H9 (cell line): Measurements from ENCODE around the gene CRCP. TPM values are rescaled to one million over a fixed set of nuclear protein-coding genes. Genes with fewer than 3 reads are reported as not detected.

Experiments used
- DNase-seq: peaks from one replicate; pipeline ENCODE4 v3.0.0-alpha.2; 2017
- H2AFZ ChIP-seq: one replicate; pipeline ENCODE4 v1.6.1; 2013; ENCODE audit warnings: mild to moderate bottlenecking, low read length, control low read depth, moderate library complexity
- H2AK5ac ChIP-seq: 2 replicates; pipeline ENCODE4 v1.6.1; 2013; ENCODE audit warnings: low read length, control low read depth, mixed read lengths; ENCODE audit not compliant: insufficient read length
- H2BK120ac ChIP-seq: one replicate; pipeline ENCODE4 v1.6.1; 2013; ENCODE audit warnings: low read depth, mild to moderate bottlenecking, low read length, control low read depth, inconsistent platforms; ENCODE audit not compliant: poor library complexity, severe bottlenecking
- H2BK12ac ChIP-seq: 2 replicates; pipeline ENCODE4 v1.6.1; 2013; ENCODE audit warnings: low read length, control low read depth, mixed read lengths, low read depth; ENCODE audit not compliant: insufficient read length
- H2BK15ac ChIP-seq: 2 replicates; pipeline ENCODE4 v1.6.1; 2013; ENCODE audit warnings: low read depth, low read length, control low read depth
- H2BK20ac ChIP-seq: one replicate; pipeline ENCODE4 v1.6.1; 2013; ENCODE audit warnings: low read depth, mild to moderate bottlenecking, low read length, control low read depth, inconsistent platforms; ENCODE audit not compliant: poor library complexity, severe bottlenecking
- H2BK5ac ChIP-seq: 2 replicates; pipeline ENCODE4 v1.6.1; 2013; ENCODE audit warnings: low read length, control low read depth, mixed read lengths; ENCODE audit not compliant: insufficient read length
- H3K14ac ChIP-seq: 2 replicates; pipeline ENCODE4 v1.6.1; 2013; ENCODE audit warnings: low read length, control low read depth; ENCODE audit not compliant: insufficient read depth
- H3K18ac ChIP-seq: 2 replicates; pipeline ENCODE4 v1.6.1; 2013; ENCODE audit warnings: low read depth, mild to moderate bottlenecking, mixed read lengths, low read length, control low read depth; ENCODE audit not compliant: insufficient read length
- H3K23ac ChIP-seq: 2 replicates; pipeline ENCODE4 v1.6.1; 2013; ENCODE audit warnings: low read length, control low read depth, mixed read lengths, low read depth; ENCODE audit not compliant: insufficient read length
- H3K23me2 ChIP-seq: 2 replicates; pipeline ENCODE4 v1.6.1; 2013; ENCODE audit warnings: low read depth, mild to moderate bottlenecking, mixed read lengths, low read length, control low read depth; ENCODE audit not compliant: insufficient read length, poor library complexity, severe bottlenecking
- H3K27ac ChIP-seq: 2 replicates; pipeline ENCODE4 v1.5.1; 2013; ENCODE audit warnings: low read length, control low read depth, mixed read lengths, low read depth; ENCODE audit not compliant: insufficient read length
- H3K27me3 ChIP-seq: 2 replicates; pipeline ENCODE4 v1.6.1; 2013; ENCODE audit warnings: low read length, control low read depth, inconsistent platforms; ENCODE audit not compliant: insufficient read depth
- H3K4ac ChIP-seq: 2 replicates; pipeline ENCODE4 v1.6.1; 2013; ENCODE audit warnings: low read depth, mild to moderate bottlenecking, control low read depth, inconsistent platforms, low read length, moderate library complexity
- H3K4me1 ChIP-seq: 2 replicates; pipeline ENCODE4 v1.6.1; 2013; ENCODE audit warnings: low read length, control low read depth, inconsistent platforms; ENCODE audit not compliant: insufficient read depth
- H3K4me2 ChIP-seq: 2 replicates; pipeline ENCODE4 v1.6.1; 2013; ENCODE audit warnings: low read length, control low read depth, mixed read lengths; ENCODE audit not compliant: insufficient read length, insufficient read depth
- H3K56ac ChIP-seq: 2 replicates; pipeline ENCODE4 v1.6.1; 2013; ENCODE audit warnings: low read depth, mild to moderate bottlenecking, mixed read lengths, low read length, control low read depth; ENCODE audit not compliant: insufficient read length
- H3K79me1 ChIP-seq: 2 replicates; pipeline ENCODE4 v1.6.1; 2013; ENCODE audit warnings: low read depth, mild to moderate bottlenecking, moderate library complexity, low read length, control low read depth, inconsistent platforms; ENCODE audit not compliant: insufficient read depth, poor library complexity, severe bottlenecking
- H3K79me2 ChIP-seq: 2 replicates; pipeline ENCODE4 v1.6.1; 2013; ENCODE audit warnings: low read length, control low read depth, inconsistent platforms; ENCODE audit not compliant: insufficient read depth
- H3K9ac ChIP-seq: 2 replicates; pipeline ENCODE4 v1.6.1; 2013; ENCODE audit warnings: low read length, control low read depth, mixed read lengths; ENCODE audit not compliant: insufficient read length; ENCODE audit errors: extremely low read depth
- H3K9me3 ChIP-seq: one replicate; pipeline ENCODE4 v1.6.1; 2013; ENCODE audit warnings: low read depth, low read length, inconsistent platforms; ENCODE audit not compliant: control insufficient read depth
- H3T11ph ChIP-seq: one replicate; pipeline ENCODE4 v1.6.1; 2013; ENCODE audit warnings: mild to moderate bottlenecking, low read length, control low read depth, inconsistent platforms
- H4K20me1 ChIP-seq: one replicate; pipeline ENCODE4 v1.6.1; 2013; ENCODE audit not compliant: control insufficient read depth, insufficient read length, insufficient read depth
- H4K5ac ChIP-seq: 2 replicates; pipeline ENCODE4 v1.6.1; 2013; ENCODE audit warnings: low read depth, mild to moderate bottlenecking, mixed read lengths, low read length, control low read depth; ENCODE audit not compliant: insufficient read length
- H4K8ac ChIP-seq: replicated peaks from 2 replicates; pipeline ENCODE4 v1.6.1; 2013; ENCODE audit warnings: low read length, control low read depth, mixed read lengths, low read depth; ENCODE audit not compliant: insufficient read length
- H4K91ac ChIP-seq: 2 replicates; pipeline ENCODE4 v1.6.1; 2013; ENCODE audit warnings: low read depth, mild to moderate bottlenecking, moderate library complexity, mixed read lengths, low read length, control low read depth; ENCODE audit not compliant: insufficient read length
- H3K27ac Mint-ChIP-seq, 3 experiments: 2 replicates in 2 of 3; 3 replicates in 1 of 3; pipeline ENCODE4 v1.8.0; 2020 to 2021; ENCODE audit warnings: mixed read lengths in 3 of 3, mild to moderate bottlenecking in 1 of 3, moderate library complexity in 1 of 3
- H3K27me3 Mint-ChIP-seq: 2 replicates; pipeline ENCODE4 v1.8.0; 2021; ENCODE audit warnings: low read depth, mild to moderate bottlenecking, moderate library complexity, mixed read lengths
- H3K36me3 Mint-ChIP-seq, 3 experiments: 2 replicates in 2 of 3; 3 replicates in 1 of 3; pipeline ENCODE4 v1.8.0; 2020 to 2021; ENCODE audit warnings: low read depth in 3 of 3, mixed read lengths in 3 of 3; ENCODE audit not compliant: insufficient read depth in 1 of 3
- H3K4me1 Mint-ChIP-seq, 2 experiments: 2 replicates each; pipeline ENCODE4 v1.8.0; 2020; ENCODE audit warnings: mixed read lengths in 2 of 2
- H3K4me3 Mint-ChIP-seq, 2 experiments: 2 replicates in 1 of 2; 3 replicates in 1 of 2; pipeline ENCODE4 v1.8.0; 2020 to 2021; ENCODE audit warnings: mild to moderate bottlenecking in 2 of 2, mixed read lengths in 2 of 2, moderate library complexity in 1 of 2
- H3K9me3 Mint-ChIP-seq, 2 experiments: 2 replicates in 1 of 2; 3 replicates in 1 of 2; pipeline ENCODE4 v1.8.0; 2020; ENCODE audit warnings: mild to moderate bottlenecking in 2 of 2, mixed read lengths in 2 of 2, moderate library complexity in 1 of 2
- CTCF ChIP-seq: fragments of 200-600 bp; sonication (generic); conservative IDR thresholded peaks from 3 replicates; pipeline ENCODE4 v1.8.0; 2021; ENCODE audit warnings: antibody characterized with exemption, mild to moderate bottlenecking
- WGBS: extraction: QIAGEN DNeasy Blood & Tissue Kit; methylation state at CpG from one replicate; pipeline ENCODE4 v1.1.7; 2013; ENCODE audit warnings: missing lambda C conversion rate, low lambda C conversion rate, mixed read lengths; ENCODE audit not compliant: insufficient read length; ENCODE audit errors: extremely low coverage; 5-methylcytosine and 5-hydroxymethylcytosine counted together
- total RNA-seq: library from RNA; stranded (reverse); gene quantifications from 2 replicates; pipeline ENCODE4 v1.2.1, GENCODE V29; 2021

CRCP gene
- total RNA-seq, 1 experiment from 2014 or later, result 39.0 TPM

- no peak overlapping the region for H3K23ac ChIP-seq
Measured at GRCh38 chr7:66186991-66187390, 72.3 kb downstream of the CRCP start.

More at GRCh38 chr7:66186991-66187390, 72.3 kb downstream of the CRCP start:
- no peak overlapping the region for H3K27ac Mint-ChIP-seq
- DNase-seq, result no peak
- peaks cover 0 to 4% (median 0%) of the 10 kb centered on the region in 3 experiments; a peak in 5 of 7 replicates for H3K36me3 Mint-ChIP-seq
- Histone ChIP-seq H3K4ac (no peak overlapping the region), H2BK15ac (no peak overlapping the region), H4K20me1 (no peaks in the 10 kb centered on the region), H3K4me2 (no peak overlapping the region), H4K91ac (no peak overlapping the region), H2BK12ac (no peak overlapping the region), H2AFZ (no peak overlapping the region), H3K79me2 (no peaks in the 10 kb centered on the region), H2BK120ac (no peak overlapping the region), H3K27me3 (no peaks in the 10 kb centered on the region; the same call in 1 of the 2 replicates), H3K18ac (no peak overlapping the region), H4K8ac (no peak overlapping the region), H2BK5ac (no peak overlapping the region), H3K9me3 (no peaks in the 10 kb centered on the region), H3K27ac (no peak overlapping the region), H2BK20ac (no peak overlapping the region), H2AK5ac (no peak overlapping the region), H3K9ac (no peak overlapping the region), H4K5ac (no peak overlapping the region), H3K23me2 (no peaks in the 10 kb centered on the region), H3K4me1 (no peaks in the 10 kb centered on the region), H3T11ph (no peak overlapping the region), H3K56ac (no peak overlapping the region), H3K14ac (no peak overlapping the region), H3K79me1 (no peaks in the 10 kb centered on the region)
- peaks cover 5% of the 10 kb centered on the region in 2 experiments; a peak in 3 of 5 replicates for H3K9me3 Mint-ChIP-seq
- peaks cover 7% of the 10 kb centered on the region for H3K27me3 Mint-ChIP-seq
- no peak for TF ChIP-seq CTCF
- no CpG with 5 or more reads among the region's 4 CpGs for WGBS
- H3K4me1 Mint-ChIP-seq, result no peaks in the 10 kb centered on the region
- no peak overlapping the region for H3K4me3 Mint-ChIP-seq
